Activated CD4-positive, alpha-beta T cell treated with anti-CD3 and anti-CD28 coated beads, Interleukin-2, amount 10 ng/mL, durations not matched to agents 24 days and 14 days (primary cell): ENCODE data around the gene OTUB1. TPM values are rescaled to one million over a fixed set of nuclear protein-coding genes. Genes with fewer than 3 reads are reported as not detected.
"Not testable (repeated sequence)": the region's sequence is repeated elsewhere in the genome, so short reads cannot be mapped to it uniquely, and the experiment has no call there.

Source experiments
- DNase-seq: peaks from one replicate; pipeline ENCODE4 v3.0.0; 2022
- H3K27ac Mint-ChIP-seq: one replicate; pipeline ENCODE4 v1.8.0; 2022; ENCODE audit warnings: mild to moderate bottlenecking, mixed read lengths
- H3K27me3 Mint-ChIP-seq: one replicate; pipeline ENCODE4 v1.8.0; 2022; ENCODE audit warnings: mixed read lengths
- H3K36me3 Mint-ChIP-seq: one replicate; pipeline ENCODE4 v1.8.0; 2022; ENCODE audit warnings: low read depth, mild to moderate bottlenecking, mixed read lengths
- H3K4me1 Mint-ChIP-seq: one replicate; pipeline ENCODE4 v1.8.0; 2021; ENCODE audit warnings: mixed read lengths
- H3K4me3 Mint-ChIP-seq: one replicate; pipeline ENCODE4 v1.8.0; 2022; ENCODE audit warnings: mild to moderate bottlenecking, moderate library complexity, mixed read lengths
- H3K9me3 Mint-ChIP-seq: one replicate; pipeline ENCODE4 v1.8.0; 2021; ENCODE audit warnings: mixed read lengths
- intact Hi-C: fragments of 100-400 bp; cut with micrococcal nuclease; formaldehyde crosslinking; loops from one replicate; pipeline ENCODE4 v1.15.1; 2023
- total RNA-seq: library from RNA; stranded (reverse); gene quantifications from 2 replicates; pipeline ENCODE4 v1.2.3, GENCODE V29; 2022

Gene OTUB1
- total RNA-seq, 1 donor from 2014 or later: 105 TPM

DNA sequence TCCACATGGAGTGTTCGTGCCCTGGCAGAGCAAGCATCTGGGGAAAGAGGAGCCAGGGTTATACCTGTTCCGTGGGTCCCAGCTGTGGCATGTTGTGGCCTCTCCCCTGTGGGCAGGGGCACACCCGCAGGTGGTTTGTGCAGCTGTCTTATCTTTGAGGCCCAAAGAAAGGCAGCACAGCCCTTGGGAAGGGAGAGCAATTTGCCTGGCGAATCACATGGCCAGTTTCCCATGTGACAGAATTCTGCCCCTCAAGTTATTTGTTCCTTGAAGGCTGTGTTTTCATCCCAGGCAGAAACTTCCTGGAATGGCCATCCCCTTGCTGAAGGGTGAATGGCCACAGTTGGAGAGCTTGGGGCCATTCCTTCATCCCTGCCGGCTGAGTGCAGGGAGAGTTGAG is 28.2 kb upstream of the OTUB1 start:
- Mint-ChIP-seq H3K27me3 (no peaks in the 10 kb centered on the region), H3K4me3 (no peak overlapping the region), H3K36me3 (peaks cover 26% of the 10 kb centered on the region), H3K4me1 (peaks cover 10% of the 10 kb centered on the region), H3K27ac (no peak overlapping the region), H3K9me3 (no peaks in the 10 kb centered on the region)
- DNase-seq: no peak
- intact Hi-C loops: no loop called here

DNA sequence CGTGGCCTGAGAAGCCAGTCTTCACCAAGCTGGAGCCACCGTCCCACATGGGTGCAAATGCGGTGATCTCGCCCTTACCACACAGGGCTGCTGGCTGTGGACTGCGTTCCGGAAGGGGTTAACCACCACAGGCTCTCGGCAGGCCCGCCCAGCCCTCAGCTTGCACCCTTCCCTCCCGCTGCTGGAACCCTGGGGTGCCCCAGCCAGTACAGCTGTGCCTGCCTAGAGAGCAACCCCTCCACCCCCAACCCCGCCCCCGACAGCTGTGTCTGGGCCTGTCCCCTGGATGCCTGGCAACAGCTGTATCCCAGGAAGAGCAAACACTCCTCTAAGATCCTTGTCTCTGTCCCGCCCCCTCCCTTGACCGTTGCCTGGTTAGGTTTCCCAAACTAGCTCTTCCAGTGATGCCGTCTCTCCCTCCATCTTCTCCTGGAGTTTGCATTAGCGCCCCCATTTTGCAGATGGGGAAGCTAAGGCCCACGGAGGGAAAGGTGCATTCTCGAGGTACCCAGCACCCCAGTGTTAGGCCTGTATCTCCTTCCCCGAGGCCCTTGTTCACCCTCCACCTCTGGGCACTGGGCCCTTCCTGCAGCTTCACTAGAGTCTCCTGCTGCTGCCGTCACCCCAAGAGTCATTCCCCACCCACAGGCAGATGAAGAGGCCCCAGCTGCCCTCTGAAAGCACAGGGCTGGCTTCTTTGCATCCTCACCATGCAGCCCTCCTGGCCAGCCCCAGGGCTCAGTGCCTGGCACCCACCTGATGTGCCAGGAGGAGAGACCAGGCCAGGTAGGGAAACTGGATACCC is 24.4 kb upstream of the OTUB1 start:
- Mint-ChIP-seq H3K4me3 (peak overlapping the region; percentile 55), H3K27me3 (no peaks in the 10 kb centered on the region), H3K27ac (peak overlapping the region; percentile 69), H3K9me3 (no peaks in the 10 kb centered on the region), H3K4me1 (peaks cover 10% of the 10 kb centered on the region), H3K36me3 (no peaks in the 10 kb centered on the region)
- intact Hi-C loops: no loop called here
- DNase-seq: peak; percentile 76

DNA sequence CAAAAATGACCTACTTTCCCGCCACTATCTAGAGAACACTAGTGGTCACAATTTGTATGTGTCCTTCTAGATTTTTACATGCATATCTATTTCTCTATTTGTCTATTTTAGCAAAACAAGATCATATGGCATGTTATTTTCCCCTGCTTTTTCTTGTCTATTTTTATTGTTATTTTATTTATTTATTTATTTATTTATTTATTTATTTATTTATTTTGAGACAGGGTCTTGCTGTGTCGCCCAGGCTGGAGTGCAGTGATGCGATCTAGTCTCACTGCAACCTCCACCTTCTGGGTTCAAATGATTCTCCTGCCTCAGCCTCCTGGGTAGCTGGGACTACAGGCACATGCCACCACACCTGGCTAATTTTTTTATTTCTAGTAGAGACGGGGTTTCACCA is 22.3 kb upstream of the OTUB1 start:
- H3K4me3 Mint-ChIP-seq, intact Hi-C loops, H3K27me3 Mint-ChIP-seq, H3K27ac Mint-ChIP-seq, H3K9me3 Mint-ChIP-seq, H3K36me3 Mint-ChIP-seq, DNase-seq: not testable (repeated sequence)
- peaks cover 10% of the 10 kb centered on the region for H3K4me1 Mint-ChIP-seq

DNA sequence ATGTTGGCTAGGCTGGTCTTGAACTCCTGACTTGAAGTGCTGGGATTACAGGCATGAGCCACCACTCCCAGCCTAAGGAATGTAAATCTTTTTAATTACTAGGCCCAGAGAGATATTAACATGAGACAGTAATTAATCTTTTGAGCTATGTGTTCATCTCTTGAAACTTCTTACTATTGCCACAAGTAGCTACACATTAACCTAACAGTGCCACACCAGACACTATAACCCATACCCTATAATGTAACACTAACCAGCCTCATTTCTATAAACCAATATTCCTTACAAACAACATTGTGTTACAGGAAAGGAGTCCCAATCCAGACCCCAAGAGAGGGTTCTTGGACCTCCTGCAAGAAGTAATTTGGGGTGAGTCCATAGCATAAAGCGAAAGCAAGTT is 19.8 kb upstream of the OTUB1 start:
- intact Hi-C loops: no loop called here
- Mint-ChIP-seq H3K27ac (no peak overlapping the region), H3K27me3 (peaks cover 2% of the 10 kb centered on the region), H3K4me3 (no peak overlapping the region), H3K4me1 (peaks cover 4% of the 10 kb centered on the region), H3K36me3 (no peaks in the 10 kb centered on the region), H3K9me3 (no peaks in the 10 kb centered on the region)
- DNase-seq: no peak

DNA sequence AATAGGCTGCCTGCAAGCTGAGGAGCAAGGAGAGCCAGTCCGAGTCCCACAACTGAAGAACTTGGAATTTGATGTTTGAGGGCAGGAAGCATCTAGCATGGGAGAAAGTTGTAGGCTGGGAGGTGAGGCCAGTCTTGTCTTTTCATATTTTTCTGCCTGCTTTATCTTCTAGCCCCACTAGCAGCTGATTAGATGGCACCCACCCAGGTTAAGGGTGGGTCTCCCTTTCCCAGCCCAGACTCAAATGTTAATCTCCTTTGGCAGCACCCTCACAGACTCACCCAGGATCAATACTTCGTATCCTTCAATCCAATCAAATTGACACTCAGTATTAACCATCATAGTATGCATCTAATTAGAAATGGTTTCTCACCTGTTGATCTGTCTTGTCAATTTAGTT is 16.8 kb upstream of the OTUB1 start:
- Mint-ChIP-seq H3K36me3 (peaks cover 2% of the 10 kb centered on the region), H3K9me3 (no peaks in the 10 kb centered on the region), H3K27ac (no peak overlapping the region), H3K4me1 (peaks cover 5% of the 10 kb centered on the region), H3K27me3 (peaks cover 2% of the 10 kb centered on the region), H3K4me3 (no peak overlapping the region)
- intact Hi-C loops: no loop called here
- no peak for DNase-seq

DNA sequence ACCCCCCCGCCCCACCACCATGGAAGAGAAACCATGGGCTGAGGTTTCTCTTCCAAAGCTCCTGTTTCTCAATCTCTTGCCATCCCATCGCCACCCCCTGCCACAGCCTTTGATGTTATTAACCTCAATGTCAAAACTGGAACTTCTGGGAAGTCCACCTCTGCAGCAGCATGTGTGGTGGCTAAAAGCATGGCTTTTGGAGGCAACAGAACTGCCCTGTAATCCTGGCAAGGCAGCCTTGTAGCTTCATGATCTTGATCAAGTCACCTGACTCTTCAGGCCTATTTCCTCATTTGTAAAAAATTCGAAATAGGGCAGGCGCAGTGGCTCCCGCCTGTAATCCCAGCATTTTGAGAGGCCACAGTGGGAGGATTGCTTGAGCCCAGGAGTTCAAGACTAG is 15.3 kb upstream of the OTUB1 start:
- intact Hi-C loops: loop anchor here (5.0 to 10.0 kb wide), 2 partner anchors 289 to 334 kb away; partner anchors contain the start of genes CATSPERZ, ESRRA and RTN3
- Mint-ChIP-seq H3K36me3 (peaks cover 4% of the 10 kb centered on the region), H3K27me3 (peaks cover 2% of the 10 kb centered on the region), H3K4me3 (no peak overlapping the region), H3K27ac (no peak overlapping the region), H3K9me3 (no peaks in the 10 kb centered on the region), H3K4me1 (peaks cover 8% of the 10 kb centered on the region)
- no peak for DNase-seq

DNA sequence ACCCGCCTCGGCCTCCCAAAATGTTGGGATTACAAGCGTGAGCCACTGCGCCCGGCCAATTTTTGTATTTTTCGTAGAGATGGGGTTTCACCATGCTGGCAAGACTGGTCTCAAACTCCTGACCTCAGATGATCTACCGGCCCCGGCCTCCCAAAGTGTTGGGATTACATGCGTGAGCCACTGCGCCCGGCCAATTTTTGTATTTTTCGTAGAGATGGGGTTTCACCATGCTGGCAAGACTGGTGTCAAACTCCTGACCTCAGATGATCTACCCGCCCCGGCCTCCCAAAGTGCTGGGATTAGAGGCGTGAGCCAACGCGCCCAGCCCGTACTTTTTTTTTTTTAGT is 12.4 kb upstream of the OTUB1 start:
- H3K27me3 Mint-ChIP-seq, H3K9me3 Mint-ChIP-seq, DNase-seq: not testable (repeated sequence)
- Mint-ChIP-seq H3K4me1 (peaks cover 18% of the 10 kb centered on the region), H3K36me3 (peaks cover 19% of the 10 kb centered on the region), H3K4me3 (peak overlapping the region; percentile 100), H3K27ac (peak overlapping the region; percentile 99)
- intact Hi-C loops: loop anchor here (1.0 to 10.0 kb wide), 4 partner anchors 12 to 331 kb away; partner anchors contain the start of genes CATSPERZ, ESRRA, NAA40 and OTUB1

DNA sequence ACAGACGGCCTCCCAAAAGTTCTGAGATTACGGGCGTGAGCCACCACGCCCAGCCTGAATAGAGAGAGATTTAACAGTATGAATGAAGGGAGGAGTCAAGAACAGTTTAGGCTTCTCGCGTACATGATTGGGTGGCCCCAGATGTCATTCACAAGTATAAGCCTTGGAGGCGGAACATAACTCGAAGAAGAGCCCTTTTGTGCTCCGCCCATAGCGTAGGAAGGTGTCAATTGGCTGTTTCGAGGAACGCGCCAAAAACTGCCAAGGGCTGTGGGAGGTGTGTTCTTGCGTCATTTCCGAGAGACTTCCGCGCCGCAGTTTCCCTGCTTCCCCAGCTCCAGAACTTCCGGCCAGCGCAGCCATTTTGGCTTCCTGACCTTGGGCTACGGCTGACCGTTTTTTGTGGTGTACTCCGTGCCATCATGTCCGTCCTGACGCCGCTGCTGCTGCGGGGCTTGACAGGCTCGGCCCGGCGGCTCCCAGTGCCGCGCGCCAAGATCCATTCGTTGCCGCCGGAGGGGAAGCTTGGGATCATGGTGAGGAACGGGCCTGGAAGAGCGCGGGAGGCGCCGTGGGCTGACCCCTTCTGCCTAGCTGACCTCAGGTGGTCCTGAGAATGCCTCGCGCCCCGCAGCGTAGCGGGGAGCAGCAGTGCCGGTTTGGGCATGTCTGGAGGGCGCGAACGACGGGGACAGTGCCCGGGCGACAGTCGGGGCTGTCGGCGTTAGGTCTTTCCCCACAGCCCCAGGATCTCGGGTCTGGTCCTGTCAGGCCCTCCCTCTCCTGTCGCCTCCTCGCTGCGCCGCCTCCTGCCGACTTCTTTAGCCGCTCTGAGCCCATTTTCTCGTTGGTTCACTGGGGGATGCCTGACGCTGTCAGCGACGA is 11.7 kb upstream of the OTUB1 start, which contains the start of gene COX8A:
Gene COX8A (plus strand): TSS at position 362 of the 885 bp plus-strand sequence. CDS start 61 bp downstream, at position 423.
- Mint-ChIP-seq H3K9me3 (no peaks in the 10 kb centered on the region), H3K36me3 (peaks cover 22% of the 10 kb centered on the region), H3K4me3 (peak within 1 kb of the TSS; percentile 100), H3K4me1 (peaks cover 18% of the 10 kb centered on the region), H3K27me3 (peaks cover under 1% of the 10 kb centered on the region), H3K27ac (peak within 1 kb of the TSS; percentile 99)
- intact Hi-C loops: loop anchor here (1.0 to 10.0 kb wide), 4 partner anchors 12 to 330 kb away; partner anchors contain the start of genes CATSPERZ, ESRRA, NAA40 and OTUB1
- DNase-seq: peak; percentile 99

DNA sequence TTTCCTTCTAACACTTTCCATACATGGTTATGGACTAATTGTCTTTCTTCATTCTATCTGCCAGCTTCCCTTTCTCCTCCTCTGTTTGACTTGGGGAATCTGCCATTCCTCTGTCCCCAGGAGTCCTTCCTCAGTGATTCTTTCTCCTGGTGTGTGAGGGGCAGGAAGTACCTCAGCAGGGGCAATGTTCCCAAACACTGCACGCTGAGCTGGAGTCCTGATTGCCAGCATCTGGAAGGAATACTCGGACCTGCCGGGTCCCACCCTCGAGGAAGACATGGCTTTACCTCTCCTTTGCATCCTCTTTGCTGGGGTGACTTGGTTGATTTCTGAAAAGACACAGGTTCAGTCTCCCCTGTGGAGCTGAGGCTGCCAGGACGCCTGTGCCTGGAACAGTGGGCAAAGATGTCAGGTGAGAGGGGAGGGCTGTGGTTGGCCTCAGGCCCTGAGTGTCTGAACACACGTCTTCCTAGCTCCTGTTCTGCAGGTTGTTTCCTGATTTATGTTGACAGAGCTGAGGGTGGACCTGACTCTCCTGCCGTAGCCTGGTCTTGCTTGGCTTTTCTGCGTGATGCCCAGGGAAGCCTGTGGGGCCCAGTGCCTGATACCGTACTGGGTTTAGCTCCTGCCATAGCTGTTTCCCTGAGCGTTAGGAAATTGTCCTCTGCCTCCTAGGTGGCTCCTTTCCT is 7.5 kb upstream of the OTUB1 start:
- peaks cover 22% of the 10 kb centered on the region for H3K36me3 Mint-ChIP-seq
- H3K9me3 Mint-ChIP-seq: no peaks in the 10 kb centered on the region
- peaks cover 18% of the 10 kb centered on the region for H3K4me1 Mint-ChIP-seq
- intact Hi-C loops: loop anchor here (10.0 kb wide), 1 partner anchor 326 kb away; the partner anchor contains the start of genes CATSPERZ and ESRRA
- no peak for DNase-seq
- no peaks in the 10 kb centered on the region for H3K27me3 Mint-ChIP-seq
- no peak overlapping the region for H3K4me3 Mint-ChIP-seq
- H3K27ac Mint-ChIP-seq: peak overlapping the region; percentile 34

DNA sequence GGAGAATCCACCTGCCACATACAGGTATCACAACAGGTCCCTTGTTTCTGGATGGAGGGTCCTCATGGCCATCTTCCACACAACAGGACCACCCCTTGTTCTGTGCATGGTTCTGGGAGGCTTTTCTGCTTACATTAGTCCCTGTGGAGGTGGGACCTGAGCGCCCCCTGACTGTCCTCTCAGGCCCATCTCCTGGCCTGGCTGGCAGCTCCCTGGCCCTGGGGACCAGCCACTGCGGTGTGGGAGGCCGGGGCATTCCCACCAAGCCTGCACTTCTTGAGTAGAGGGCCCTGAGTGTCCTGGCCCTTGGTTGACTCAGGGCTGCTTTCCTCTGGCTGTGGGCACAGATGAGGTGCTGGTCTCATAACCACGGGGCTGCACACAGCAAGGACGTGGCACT is 6.8 kb upstream of the OTUB1 start:
- Mint-ChIP-seq H3K4me3 (no peak overlapping the region), H3K4me1 (peaks cover 17% of the 10 kb centered on the region), H3K9me3 (no peaks in the 10 kb centered on the region), H3K36me3 (peaks cover 21% of the 10 kb centered on the region), H3K27me3 (no peaks in the 10 kb centered on the region), H3K27ac (no peak overlapping the region)
- no peak for DNase-seq
- intact Hi-C loops: loop anchor here (10.0 kb wide), 1 partner anchor 325 kb away; the partner anchor contains the start of genes CATSPERZ and ESRRA

DNA sequence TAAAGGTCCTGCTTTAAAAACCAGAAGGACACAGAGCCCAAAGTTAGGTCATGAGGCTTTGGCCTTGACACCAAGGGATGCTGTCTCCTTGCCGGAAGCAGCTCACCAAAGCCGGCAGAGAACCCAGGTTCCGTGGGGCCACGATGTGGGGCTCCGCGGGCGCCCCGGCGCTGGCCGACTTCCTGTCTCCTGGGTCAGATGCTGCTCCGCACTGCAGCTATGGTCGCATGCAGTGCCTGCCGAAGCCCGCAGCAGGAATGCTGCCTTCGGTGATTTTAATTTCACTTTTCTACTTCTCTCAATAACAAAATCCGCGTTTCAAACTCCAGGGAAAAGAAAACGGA is 454 bp upstream of the OTUB1 start:
- intact Hi-C loops: loop anchor here (1.0 to 5.0 kb wide), 3 partner anchors 11 to 148 kb away; partner anchors contain the start of genes COX8A, MARK2 and NAA40
- H3K9me3 Mint-ChIP-seq: no peaks in the 10 kb centered on the region
- no peaks in the 10 kb centered on the region for H3K27me3 Mint-ChIP-seq
- H3K36me3 Mint-ChIP-seq: peaks cover 22% of the 10 kb centered on the region
- peaks cover 29% of the 10 kb centered on the region for H3K4me1 Mint-ChIP-seq
- peak; percentile 94 for DNase-seq
- H3K27ac Mint-ChIP-seq: peak overlapping the region; percentile 97
- peak overlapping the region; percentile 99 for H3K4me3 Mint-ChIP-seq

DNA sequence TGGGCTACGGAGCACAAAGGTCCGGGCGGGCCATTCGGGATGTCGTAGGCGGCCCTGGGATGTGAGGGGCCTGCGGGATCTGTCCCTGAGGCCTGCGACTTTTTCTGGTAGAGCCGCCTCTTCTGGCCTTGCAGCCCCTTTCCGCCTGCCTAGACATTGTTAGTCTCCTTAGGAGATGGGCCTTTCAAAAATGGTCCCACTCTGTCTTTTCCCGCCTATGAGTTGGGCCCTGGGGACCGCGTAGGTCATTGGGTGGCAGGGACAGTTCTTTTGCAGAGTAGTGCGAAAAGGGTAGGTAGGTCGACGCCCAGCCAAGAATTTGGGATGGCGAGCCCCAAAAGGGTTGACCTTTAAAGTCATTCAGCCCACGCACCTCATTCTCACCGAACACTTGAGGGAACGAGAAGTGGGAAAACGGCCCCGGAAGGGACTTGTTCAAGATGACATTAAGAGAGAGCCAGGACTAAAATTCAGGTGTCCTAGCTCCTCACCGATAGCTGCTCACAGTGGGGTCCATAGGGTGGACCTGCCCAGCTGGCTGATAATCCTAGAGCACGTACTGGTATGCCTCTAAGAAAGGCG is 785 bp downstream of the OTUB1 start:
- no peaks in the 10 kb centered on the region for H3K27me3 Mint-ChIP-seq
- no peak for DNase-seq
- intact Hi-C loops: loop anchor here (1.0 to 5.0 kb wide), 3 partner anchors 13 to 150 kb away; partner anchors contain the start of genes COX8A, MARK2 and NAA40
- H3K9me3 Mint-ChIP-seq: no peaks in the 10 kb centered on the region
- peak overlapping the region; percentile 66 for H3K27ac Mint-ChIP-seq
- peak overlapping the region; percentile 81 for H3K4me3 Mint-ChIP-seq
- H3K36me3 Mint-ChIP-seq: peaks cover 31% of the 10 kb centered on the region
- peaks cover 31% of the 10 kb centered on the region for H3K4me1 Mint-ChIP-seq

DNA sequence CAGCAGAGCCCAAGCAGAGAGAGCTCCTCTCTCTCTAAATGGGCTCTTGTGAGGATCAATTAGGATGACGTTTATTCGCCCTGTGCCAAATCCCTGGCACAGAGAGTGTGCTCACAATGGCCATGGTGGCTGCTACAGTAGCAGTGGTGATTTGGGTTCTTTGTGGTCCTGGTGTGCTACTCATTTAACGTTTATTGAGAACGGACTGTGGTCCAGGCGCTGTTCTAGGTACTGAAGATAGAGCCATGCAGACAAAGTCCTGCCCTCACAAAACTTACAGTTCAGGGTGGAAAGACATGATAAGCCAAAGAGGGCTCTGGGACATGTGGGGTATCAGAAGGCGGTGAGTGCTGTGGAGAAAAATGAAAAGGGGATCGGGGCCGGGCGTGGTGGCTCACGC is 5.3 kb downstream of the OTUB1 start:
- H3K27me3 Mint-ChIP-seq: no peaks in the 10 kb centered on the region
- no peak overlapping the region for H3K27ac Mint-ChIP-seq
- no peak overlapping the region for H3K4me3 Mint-ChIP-seq
- peaks cover 26% of the 10 kb centered on the region for H3K4me1 Mint-ChIP-seq
- no peak for DNase-seq
- H3K36me3 Mint-ChIP-seq: peaks cover 51% of the 10 kb centered on the region
- H3K9me3 Mint-ChIP-seq: no peaks in the 10 kb centered on the region
- intact Hi-C loops: no loop called here
